Tibial nerve (tissue), 4 donors: ENCODE measurements around the gene CYP4V2. TPM values are rescaled to one million over a fixed set of nuclear protein-coding genes. Genes with fewer than 3 reads are reported as not detected.

Experiments used
- DNase-seq, 2 donors: peaks; one replicate each; pipeline ENCODE4 v3.0.0-alpha.2; 2019; ENCODE audit warnings: low spot score in 2 of 2
- H3K27ac ChIP-seq, 4 donors: fragments of 200-600 bp; sonication (generic) in 3 of 4; one replicate each; pipeline ENCODE4 v1.5.1; 2017 to 2019; ENCODE audit warnings: mild to moderate bottlenecking in 1 of 4
- H3K27me3 ChIP-seq, 2 donors: fragments of 200-600 bp; sonication (generic) in 1 of 2; one replicate each; pipeline versions ENCODE4 v1.5.1 to v1.6.0; 2017 to 2019
- H3K36me3 ChIP-seq, 3 donors: fragments of 200-600 bp; sonication (generic); one replicate each; pipeline ENCODE4 v1.5.1; 2018 to 2019
- H3K4me1 ChIP-seq, 4 donors: fragments of 200-600 bp; sonication (generic) in 3 of 4; one replicate each; pipeline ENCODE4 v1.5.1; 2017 to 2019
- H3K4me3 ChIP-seq, 4 donors: fragments of 200-600 bp; sonication (generic) in 3 of 4; one replicate each; pipeline ENCODE4 v1.5.1; 2017 to 2019; ENCODE audit warnings: mild to moderate bottlenecking in 1 of 4, moderate library complexity in 1 of 4
- H3K9me3 ChIP-seq, 4 donors: fragments of 200-600 bp; sonication (generic) in 3 of 4; one replicate each; pipeline ENCODE4 v1.5.1; 2017 to 2019
- CTCF ChIP-seq, 5 experiments: fragments of 200-600 bp in 3 of 5; fragments of 450-650 bp in 2 of 5; sonication (generic) in 3 of 5; IDR thresholded peaks; one replicate each; pipeline ENCODE4 v1.5.1; 2016 to 2019; ENCODE audit warnings: antibody characterized with exemption in 5 of 5, mild to moderate bottlenecking in 3 of 5, moderate library complexity in 2 of 5
- EP300 ChIP-seq, 2 donors: sonication (generic); formaldehyde crosslinking; IDR thresholded peaks; one replicate each; pipeline ENCODE4 v1.6.1; 2017; ENCODE audit warnings: antibody characterized with exemption in 2 of 2, mild to moderate bottlenecking in 1 of 2
- POLR2A ChIP-seq, 2 donors: fragments of 450-650 bp; IDR thresholded peaks; one replicate each; pipeline ENCODE4 v1.6.1; 2017; ENCODE audit warnings: antibody characterized with exemption in 2 of 2, mild to moderate bottlenecking in 2 of 2, moderate library complexity in 2 of 2
- WGBS, 2 donors: methylation state at CpG; one replicate each; pipeline ENCODE4 v1.1.5; 2018; 5-methylcytosine and 5-hydroxymethylcytosine counted together
- total RNA-seq, 4 donors: library from RNA; depleted of rRNA; stranded (reverse); fragments of >200 nt; gene quantifications; one replicate each; pipeline ENCODE4 v1.1.0, GENCODE V29; 2016

CYP4V2 gene
- total RNA-seq, 4 donors from 2014 or later, result 36.3 to 56.6 (median 47.7) TPM

- 60 to 66% methylated on average over 6 of the region's 6 CpGs for WGBS, 2 donors
- Histone ChIP-seq H3K36me3 (peaks cover 0 to 18% (median 0%) of the 10 kb centered on the region in 3 donors), H3K9me3 (no peaks in the 10 kb centered on the region), H3K27ac (no peak overlapping the region), H3K4me3 (no peak overlapping the region), H3K4me1 (no peaks in the 10 kb centered on the region), H3K27me3 (no peaks in the 10 kb centered on the region)
- DNase-seq, result no peak
- TF ChIP-seq CTCF (IDR thresholded peaks at IDR 0.05), result no peak
- no peak for TF ChIP-seq POLR2A (IDR thresholded peaks at IDR 0.05)
- no peak for TF ChIP-seq EP300 (IDR thresholded peaks at IDR 0.05)
These were observed 68.7 kb downstream of the CYP4V2 start for GRCh38 chr4:186260117-186260503.

Other genes starting within 250 kb of the CYP4V2 start
- 10 to 100 TPM in 1 of 4 donors, 1 to 10 TPM in 3; 3.9 to 13.3 (median 6.0) TPM for gene TLR3, start 122.4 kb upstream of the CYP4V2 start, total RNA-seq
- 10 to 100 TPM in 3 of 4 donors, 1 to 10 TPM in 1; 7.8 to 20.1 (median 13.8) TPM for gene FAM149A, start 86.9 kb upstream of the CYP4V2 start, total RNA-seq
- gene KLKB1, start 35.9 kb downstream of the CYP4V2 start, total RNA-seq, result 1 to 10 TPM in 3 of 4 donors, under 1 TPM in 1; 0.98 to 3.7 (median 1.3) TPM
- 1 to 10 TPM in 1 of 4 donors, not detected in 3; 2.0 TPM for gene F11, start 74.6 kb downstream of the CYP4V2 start, total RNA-seq